ENCODE measurements around the gene JPH3.

JPH3 gene

GRCh38 chr16:87602001-87602775 is at the start of gene JPH3:
Gene JPH3, plus strand, starts transcription at chr16:87602508. Its CDS starts 639 bp downstream, at chr16:87603147.
- TF ChIP-seq CTCF (IDR thresholded peaks at IDR 0.05; ENCODE audit: low read depth, low read length, poor library complexity, severe bottlenecking) (no peak), EZH2phosphoT487 (IDR thresholded peaks at IDR 0.05; ENCODE audit: borderline replicate concordance, low read length) (no peak)
- Histone ChIP-seq H3K4me1 (ENCODE audit: control insufficient read depth, low read length) (no peaks in the 10 kb centered on the region), H3K4me2 (ENCODE audit: low read length) (no peak within 1 kb of the TSS), H3K79me2 (ENCODE audit: control insufficient read depth, low read length) (no peaks in the 10 kb centered on the region), H3K27me3 (ENCODE audit: control insufficient read depth, low read length) (peaks cover 17% of the 10 kb centered on the region), H4K20me1 (ENCODE audit: control insufficient read depth, insufficient read depth, low read depth, low read length) (no peaks in the 10 kb centered on the region), H3K9me3 (ENCODE audit: control insufficient read depth, insufficient read depth, low read length) (no peaks in the 10 kb centered on the region), H3F3A (ENCODE audit: control insufficient read depth, insufficient read depth) (no peaks in the 10 kb centered on the region), H3K36me3 (ENCODE audit: control insufficient read depth, low read length) (no peaks in the 10 kb centered on the region), H3K9me2 (replicated peaks; ENCODE audit: control insufficient read depth, low read length) (no peaks in the 10 kb centered on the region), H3K4me3 (ENCODE audit: low read length) (no peak within 1 kb of the TSS), H3K27ac (ENCODE audit: low read depth, low read length) (no peak within 1 kb of the TSS)

GRCh38 chr16:87552772-87553573 is 49.3 kb upstream of the JPH3 start:
- Histone ChIP-seq H3K9me3 (ENCODE audit: control insufficient read depth, insufficient read depth, low read length) (no peaks in the 10 kb centered on the region), H3K27me3 (ENCODE audit: control insufficient read depth, low read length) (no peaks in the 10 kb centered on the region), H4K20me1 (ENCODE audit: control insufficient read depth, insufficient read depth, low read depth, low read length) (no peaks in the 10 kb centered on the region), H3K79me2 (ENCODE audit: control insufficient read depth, low read length) (no peaks in the 10 kb centered on the region), H3K4me2 (ENCODE audit: low read length) (no peak overlapping the region), H3K9me2 (replicated peaks; ENCODE audit: control insufficient read depth, low read length) (no peaks in the 10 kb centered on the region), H3K27ac (ENCODE audit: low read depth, low read length) (no peak overlapping the region), H3K36me3 (ENCODE audit: control insufficient read depth, low read length) (no peaks in the 10 kb centered on the region), H3K4me1 (ENCODE audit: control insufficient read depth, low read length) (no peaks in the 10 kb centered on the region), H3K4me3 (ENCODE audit: low read length) (no peak overlapping the region), H3F3A (ENCODE audit: control insufficient read depth, insufficient read depth) (no peaks in the 10 kb centered on the region)
- no peak for TF ChIP-seq CTCF (IDR thresholded peaks at IDR 0.05; ENCODE audit: low read depth, low read length, poor library complexity, severe bottlenecking)
- TF ChIP-seq EZH2phosphoT487 (IDR thresholded peaks at IDR 0.05; ENCODE audit: borderline replicate concordance, low read length): no peak

GRCh38 chr16:87554754-87555427 is 47.4 kb upstream of the JPH3 start:
- no peak for TF ChIP-seq CTCF (IDR thresholded peaks at IDR 0.05; ENCODE audit: low read depth, low read length, poor library complexity, severe bottlenecking)
- TF ChIP-seq EZH2phosphoT487 (IDR thresholded peaks at IDR 0.05; ENCODE audit: borderline replicate concordance, low read length): no peak
- Histone ChIP-seq H3K27ac (ENCODE audit: low read depth, low read length) (no peak overlapping the region), H3K79me2 (ENCODE audit: control insufficient read depth, low read length) (no peaks in the 10 kb centered on the region), H3K27me3 (ENCODE audit: control insufficient read depth, low read length) (no peaks in the 10 kb centered on the region), H3K4me2 (ENCODE audit: low read length) (no peak overlapping the region), H3K36me3 (ENCODE audit: control insufficient read depth, low read length) (no peaks in the 10 kb centered on the region), H3K9me3 (ENCODE audit: control insufficient read depth, insufficient read depth, low read length) (no peaks in the 10 kb centered on the region), H3K4me1 (ENCODE audit: control insufficient read depth, low read length) (no peaks in the 10 kb centered on the region), H3K9me2 (replicated peaks; ENCODE audit: control insufficient read depth, low read length) (no peaks in the 10 kb centered on the region), H4K20me1 (ENCODE audit: control insufficient read depth, insufficient read depth, low read depth, low read length) (no peaks in the 10 kb centered on the region), H3F3A (ENCODE audit: control insufficient read depth, insufficient read depth) (no peaks in the 10 kb centered on the region), H3K4me3 (ENCODE audit: low read length) (no peak overlapping the region)

Measured in DOHH2 (cell line).